ENCODE results near the gene PIP5K1A. TPM values are rescaled to one million over a fixed set of nuclear protein-coding genes. Genes with fewer than 3 reads are reported as not detected.
A peak's percentile ranks its signal among the peaks of the same experiment; 100 is the strongest.

The PIP5K1A gene
- total and polyA plus RNA-seq, 12 donors = 28.8 to 61.7 (median 46.5) TPM

GRCh38 chr1:151222130-151222529 is 23.8 kb downstream of the PIP5K1A start:
- Histone ChIP-seq H3K27me3 (no peaks in the 10 kb centered on the region), H3K4me3 (no peak overlapping the region), H3K4me1 (replicated peaks in 1 of 2) (peaks cover 0 to 13% of the 10 kb centered on the region in 2 donors), H3K36me3 (replicated peaks in 1 of 2) (peaks cover 0 to 30% of the 10 kb centered on the region in 2 donors), H3K27ac (peak overlapping the region in 2 of 5 donors; percentile 6 to 11), H3K9me3 (replicated peaks in 1 of 3) (no peaks in the 10 kb centered on the region)
- intact Hi-C loops (cut with DNase I) = no loop called here
- WGBS, 4 donors = 42 to 57% (median 55%) methylated on average over 4 of the region's 4 CpGs
- DNase-seq = peak in 6 of 7 donors; percentile 54 to 80 (median 69)
- TF ChIP-seq CTCF (IDR thresholded peaks at IDR 0.05) (no peak), POLR2A (IDR thresholded peaks at IDR 0.05) (no peak)

GRCh38 chr1:151235235-151235634 is 36.9 kb downstream of the PIP5K1A start:
- peak in 1 of 7 donors; percentile 25 for DNase-seq
- peaks cover 0 to 100% of the 10 kb centered on the region in 2 donors for H3K36me3 ChIP-seq (replicated peaks in 1 of 2)
- TF ChIP-seq POLR2A (IDR thresholded peaks at IDR 0.05) (no peak), CTCF (IDR thresholded peaks at IDR 0.05) (no peak)
- no peaks in the 10 kb centered on the region for H3K9me3 ChIP-seq (replicated peaks in 1 of 3)
- peaks cover 0 to 9% of the 10 kb centered on the region in 2 donors for H3K4me1 ChIP-seq (replicated peaks in 1 of 2)
- 77 to 94% (median 85%) methylated on average over 6 of the region's 6 CpGs for WGBS, 4 donors
- H3K27me3 ChIP-seq = no peaks in the 10 kb centered on the region
- H3K27ac ChIP-seq = no peak overlapping the region
- intact Hi-C loops (cut with DNase I) = no loop called here
- H3K4me3 ChIP-seq = no peak overlapping the region

GRCh38 chr1:151237678-151238466 is 39.5 kb downstream of the PIP5K1A start:
- 80 to 85% (median 82%) methylated on average over 4 of the region's 4 CpGs for WGBS, 4 donors
- no peaks in the 10 kb centered on the region for H3K27me3 ChIP-seq
- no peak for DNase-seq
- no peak overlapping the region for H3K27ac ChIP-seq
- H3K4me3 ChIP-seq = no peak overlapping the region
- no peak for TF ChIP-seq POLR2A (IDR thresholded peaks at IDR 0.05)
- TF ChIP-seq CTCF (IDR thresholded peaks at IDR 0.05) = no peak
- peaks cover 0 to 9% of the 10 kb centered on the region in 2 donors for H3K4me1 ChIP-seq (replicated peaks in 1 of 2)
- intact Hi-C loops (cut with DNase I) = no loop called here
- H3K9me3 ChIP-seq (replicated peaks in 1 of 3) = no peaks in the 10 kb centered on the region
- H3K36me3 ChIP-seq (replicated peaks in 1 of 2) = peaks cover 0 to 100% of the 10 kb centered on the region in 2 donors

GRCh38 chr1:151238467-151238739 is 40.1 kb downstream of the PIP5K1A start:
- TF ChIP-seq CTCF (IDR thresholded peaks at IDR 0.05) (no peak), POLR2A (IDR thresholded peaks at IDR 0.05) (no peak)
- H3K4me1 ChIP-seq (replicated peaks in 1 of 2) = peaks cover 0 to 9% of the 10 kb centered on the region in 2 donors
- H3K9me3 ChIP-seq (replicated peaks in 1 of 3) = no peaks in the 10 kb centered on the region
- no peak for DNase-seq
- H3K27ac ChIP-seq = no peak overlapping the region
- intact Hi-C loops (cut with DNase I) = no loop called here
- H3K27me3 ChIP-seq = no peaks in the 10 kb centered on the region
- WGBS, 4 donors = 37 to 56% (median 39%) methylated on average over 1 of the region's 1 CpG
- peaks cover 0 to 100% of the 10 kb centered on the region in 2 donors for H3K36me3 ChIP-seq (replicated peaks in 1 of 2)
- H3K4me3 ChIP-seq = no peak overlapping the region

Measured in adrenal gland (tissue), 12 donors.